Measurements from ENCODE around the gene SLC7A8.

DNA sequence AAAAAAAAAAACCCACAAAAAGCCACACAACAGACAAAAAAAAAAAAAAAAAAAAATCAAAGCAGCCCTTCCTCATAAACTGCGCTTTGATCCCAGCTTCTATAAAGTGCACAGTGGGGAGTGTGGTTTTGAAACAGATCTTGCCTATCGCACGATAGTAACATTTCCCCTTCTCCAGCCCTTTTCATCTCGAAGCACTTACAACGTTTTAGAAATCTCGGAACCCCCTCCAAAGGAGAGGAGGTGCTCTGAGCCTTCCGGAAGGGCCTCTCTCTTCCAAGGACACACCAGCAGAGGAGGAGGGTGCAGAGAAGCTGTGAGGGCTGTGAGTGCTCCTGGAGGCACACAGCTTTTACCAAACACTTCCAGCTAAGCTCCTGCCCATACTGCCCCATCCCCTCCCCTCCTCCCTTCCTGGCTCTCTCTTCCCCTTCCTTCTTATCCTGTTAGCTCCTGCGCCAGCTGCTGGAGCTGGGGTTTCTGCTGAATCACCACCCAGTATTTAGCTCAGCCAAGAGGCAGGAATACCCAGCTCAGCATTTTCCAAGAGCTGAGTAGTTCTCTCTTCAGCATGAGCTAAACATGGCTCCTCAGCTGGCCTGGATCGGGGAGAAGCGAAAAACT, 28.4 kb downstream of the SLC7A8 start:
- TF ChIP-seq TCF12 (IDR thresholded peaks at IDR 0.05; ENCODE audit: low read depth) (no peak), ZBTB7A (IDR thresholded peaks at IDR 0.05; ENCODE audit: low read depth) (no peak), CEBPB (IDR thresholded peaks at IDR 0.05) (no peak), NFIC (IDR thresholded peaks at IDR 0.05) (no peak), EGR1 (IDR thresholded peaks at IDR 0.05) (no peak)
- TF ChIP-seq, protein P1, sequence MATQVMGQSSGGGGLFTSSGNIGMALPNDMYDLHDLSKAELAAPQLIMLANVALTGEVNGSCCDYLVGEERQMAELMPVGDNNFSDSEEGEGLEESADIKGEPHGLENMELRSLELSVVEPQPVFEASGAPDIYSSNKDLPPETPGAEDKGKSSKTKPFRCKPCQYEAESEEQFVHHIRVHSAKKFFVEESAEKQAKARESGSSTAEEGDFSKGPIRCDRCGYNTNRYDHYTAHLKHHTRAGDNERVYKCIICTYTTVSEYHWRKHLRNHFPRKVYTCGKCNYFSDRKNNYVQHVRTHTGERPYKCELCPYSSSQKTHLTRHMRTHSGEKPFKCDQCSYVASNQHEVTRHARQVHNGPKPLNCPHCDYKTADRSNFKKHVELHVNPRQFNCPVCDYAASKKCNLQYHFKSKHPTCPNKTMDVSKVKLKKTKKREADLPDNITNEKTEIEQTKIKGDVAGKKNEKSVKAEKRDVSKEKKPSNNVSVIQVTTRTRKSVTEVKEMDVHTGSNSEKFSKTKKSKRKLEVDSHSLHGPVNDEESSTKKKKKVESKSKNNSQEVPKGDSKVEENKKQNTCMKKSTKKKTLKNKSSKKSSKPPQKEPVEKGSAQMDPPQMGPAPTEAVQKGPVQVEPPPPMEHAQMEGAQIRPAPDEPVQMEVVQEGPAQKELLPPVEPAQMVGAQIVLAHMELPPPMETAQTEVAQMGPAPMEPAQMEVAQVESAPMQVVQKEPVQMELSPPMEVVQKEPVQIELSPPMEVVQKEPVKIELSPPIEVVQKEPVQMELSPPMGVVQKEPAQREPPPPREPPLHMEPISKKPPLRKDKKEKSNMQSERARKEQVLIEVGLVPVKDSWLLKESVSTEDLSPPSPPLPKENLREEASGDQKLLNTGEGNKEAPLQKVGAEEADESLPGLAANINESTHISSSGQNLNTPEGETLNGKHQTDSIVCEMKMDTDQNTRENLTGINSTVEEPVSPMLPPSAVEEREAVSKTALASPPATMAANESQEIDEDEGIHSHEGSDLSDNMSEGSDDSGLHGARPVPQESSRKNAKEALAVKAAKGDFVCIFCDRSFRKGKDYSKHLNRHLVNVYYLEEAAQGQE (IDR thresholded peaks at IDR 0.05; ENCODE audit: low read depth), result no peak
- TF ChIP-seq, protein P2, sequence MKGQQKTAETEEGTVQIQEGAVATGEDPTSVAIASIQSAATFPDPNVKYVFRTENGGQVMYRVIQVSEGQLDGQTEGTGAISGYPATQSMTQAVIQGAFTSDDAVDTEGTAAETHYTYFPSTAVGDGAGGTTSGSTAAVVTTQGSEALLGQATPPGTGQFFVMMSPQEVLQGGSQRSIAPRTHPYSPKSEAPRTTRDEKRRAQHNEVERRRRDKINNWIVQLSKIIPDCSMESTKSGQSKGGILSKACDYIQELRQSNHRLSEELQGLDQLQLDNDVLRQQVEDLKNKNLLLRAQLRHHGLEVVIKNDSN (IDR thresholded peaks at IDR 0.05), result no peak

All from Ishikawa (cell line).